Forelimb muscle (tissue), 1 donor: ENCODE data around the gene ZNF518A. TPM values are rescaled to one million over a fixed set of nuclear protein-coding genes. Genes with fewer than 3 reads are reported as not detected.

ENCODE experiments used
- DNase-seq: peaks from one replicate; pipeline ENCODE4 v3.0.0-alpha.2; 2013; ENCODE audit warnings: low read depth
- polyA plus RNA-seq: library from polyadenylated mRNA; unstranded; fragments of 120-200 nt; gene quantifications from one replicate; pipeline ENCODE4 v1.2.1, GENCODE V29; 2013; ENCODE audit not compliant: insufficient read length

The ZNF518A gene
- polyA plus RNA-seq = 19.1 TPM

- DNase-seq = peak; percentile 91
Observed at GRCh38 chr10:96129387-96130325, at the start of gene ZNF518A. TSS of gene ZNF518A (plus strand) at chr10:96130297. CDS start at chr10:96156323, 26,026 bp downstream.

- DNase-seq = no peak
Observed at GRCh38 chr10:96082153-96082552, 47.9 kb upstream of the ZNF518A start.

- DNase-seq = no peak
Observed at GRCh38 chr10:96082748-96083147, 47.3 kb upstream of the ZNF518A start.

GRCh38 chr10:96089116-96089515 lies 41.0 kb upstream of the ZNF518A start:
- DNase-seq = no peak

GRCh38 chr10:96089670-96090462 lies 40.2 kb upstream of the ZNF518A start:
- DNase-seq = peak; percentile 94

GRCh38 chr10:96090463-96090800 lies 39.7 kb upstream of the ZNF518A start:
- DNase-seq = no peak

- DNase-seq = no peak
Observed at GRCh38 chr10:96092999-96093767, 36.9 kb upstream of the ZNF518A start.

GRCh38 chr10:96093948-96094347 lies 36.1 kb upstream of the ZNF518A start:
- DNase-seq = no peak

- DNase-seq = no peak
Observed at GRCh38 chr10:96096958-96097357, 33.1 kb upstream of the ZNF518A start.

- no peak for DNase-seq
Observed at GRCh38 chr10:96097865-96098264, 32.2 kb upstream of the ZNF518A start.

- no peak for DNase-seq
Observed at GRCh38 chr10:96107623-96108038, 22.5 kb upstream of the ZNF518A start.

GRCh38 chr10:96112531-96112930 lies 17.6 kb upstream of the ZNF518A start:
- DNase-seq = no peak

- DNase-seq = no peak
Observed at GRCh38 chr10:96118604-96119450, 11.3 kb upstream of the ZNF518A start.

GRCh38 chr10:96122824-96123223 lies 7.3 kb upstream of the ZNF518A start:
- no peak for DNase-seq

- DNase-seq = no peak
Observed at GRCh38 chr10:96124230-96125141, 5.6 kb upstream of the ZNF518A start.

GRCh38 chr10:96125142-96125515 lies 5.0 kb upstream of the ZNF518A start:
- no peak for DNase-seq

GRCh38 chr10:96130326-96130995 lies 364 bp downstream of the ZNF518A start:
- DNase-seq = no peak

GRCh38 chr10:96131621-96132020 lies 1.5 kb downstream of the ZNF518A start:
- DNase-seq = no peak

- DNase-seq = no peak
Observed at GRCh38 chr10:96133135-96133534, 3.0 kb downstream of the ZNF518A start.
